Kidney epithelial cell (primary cell): ENCODE measurements around the gene CSF3. TPM values are rescaled to one million over a fixed set of nuclear protein-coding genes. Genes with fewer than 3 reads are reported as not detected.

ENCODE experiments used
- total RNA-seq: library from RNA; depleted of rRNA; stranded (reverse); fragments of >200 nt; gene quantifications from 2 replicates; pipeline ENCODE4 v1.2.3, GENCODE V29; 2015

CSF3 gene
- total RNA-seq, 1 donor from 2014 or later = not detected

Other genes starting within 250 kb of the CSF3 start
- gene IKZF3, start 151.1 kb upstream of the CSF3 start, total RNA-seq = 0.17 and 0.89 TPM in 2 replicates
- not detected in 2 replicates for gene ZPBP2, start 147.2 kb upstream of the CSF3 start, total RNA-seq
- gene GSDMB, start 96.8 kb upstream of the CSF3 start, total RNA-seq = 3.8 TPM in 2 replicates
- 37.9 and 38.5 TPM in 2 replicates for gene ORMDL3, start 87.8 kb upstream of the CSF3 start, total RNA-seq
- not detected in 2 replicates for gene LRRC3C, start 87.7 kb upstream of the CSF3 start, total RNA-seq
- not detected in 2 replicates for gene GSDMA, start 52.4 kb upstream of the CSF3 start, total RNA-seq
- gene PSMD3, start 34.6 kb upstream of the CSF3 start, total RNA-seq = 102 and 104 TPM in 2 replicates
- 82.8 and 83.6 TPM in 2 replicates for gene MED24, start 39.0 kb downstream of the CSF3 start, total RNA-seq
- 5.3 and 7.1 TPM in 2 replicates for gene THRA, start 47.5 kb downstream of the CSF3 start, total RNA-seq
- 3.6 and 3.7 TPM in 2 replicates for gene NR1D1, start 85.1 kb downstream of the CSF3 start, total RNA-seq
- 40.6 and 47.4 TPM in 2 replicates for gene MSL1, start 106.5 kb downstream of the CSF3 start, total RNA-seq
- gene CASC3, start 125.1 kb downstream of the CSF3 start, total RNA-seq = 38.6 and 42.9 TPM in 2 replicates
- 2.3 and 3.4 TPM in 2 replicates for gene RAPGEFL1, start 162.0 kb downstream of the CSF3 start, total RNA-seq
- gene WIPF2, start 203.9 kb downstream of the CSF3 start, total RNA-seq = 12.6 and 13.9 TPM in 2 replicates